ENCODE measurements around the gene IQGAP2. TPM values are rescaled to one million over a fixed set of nuclear protein-coding genes. Genes with fewer than 3 reads are reported as not detected.
A peak's percentile ranks its signal among the peaks of the same experiment; 100 is the strongest.

Gene IQGAP2, protein sequence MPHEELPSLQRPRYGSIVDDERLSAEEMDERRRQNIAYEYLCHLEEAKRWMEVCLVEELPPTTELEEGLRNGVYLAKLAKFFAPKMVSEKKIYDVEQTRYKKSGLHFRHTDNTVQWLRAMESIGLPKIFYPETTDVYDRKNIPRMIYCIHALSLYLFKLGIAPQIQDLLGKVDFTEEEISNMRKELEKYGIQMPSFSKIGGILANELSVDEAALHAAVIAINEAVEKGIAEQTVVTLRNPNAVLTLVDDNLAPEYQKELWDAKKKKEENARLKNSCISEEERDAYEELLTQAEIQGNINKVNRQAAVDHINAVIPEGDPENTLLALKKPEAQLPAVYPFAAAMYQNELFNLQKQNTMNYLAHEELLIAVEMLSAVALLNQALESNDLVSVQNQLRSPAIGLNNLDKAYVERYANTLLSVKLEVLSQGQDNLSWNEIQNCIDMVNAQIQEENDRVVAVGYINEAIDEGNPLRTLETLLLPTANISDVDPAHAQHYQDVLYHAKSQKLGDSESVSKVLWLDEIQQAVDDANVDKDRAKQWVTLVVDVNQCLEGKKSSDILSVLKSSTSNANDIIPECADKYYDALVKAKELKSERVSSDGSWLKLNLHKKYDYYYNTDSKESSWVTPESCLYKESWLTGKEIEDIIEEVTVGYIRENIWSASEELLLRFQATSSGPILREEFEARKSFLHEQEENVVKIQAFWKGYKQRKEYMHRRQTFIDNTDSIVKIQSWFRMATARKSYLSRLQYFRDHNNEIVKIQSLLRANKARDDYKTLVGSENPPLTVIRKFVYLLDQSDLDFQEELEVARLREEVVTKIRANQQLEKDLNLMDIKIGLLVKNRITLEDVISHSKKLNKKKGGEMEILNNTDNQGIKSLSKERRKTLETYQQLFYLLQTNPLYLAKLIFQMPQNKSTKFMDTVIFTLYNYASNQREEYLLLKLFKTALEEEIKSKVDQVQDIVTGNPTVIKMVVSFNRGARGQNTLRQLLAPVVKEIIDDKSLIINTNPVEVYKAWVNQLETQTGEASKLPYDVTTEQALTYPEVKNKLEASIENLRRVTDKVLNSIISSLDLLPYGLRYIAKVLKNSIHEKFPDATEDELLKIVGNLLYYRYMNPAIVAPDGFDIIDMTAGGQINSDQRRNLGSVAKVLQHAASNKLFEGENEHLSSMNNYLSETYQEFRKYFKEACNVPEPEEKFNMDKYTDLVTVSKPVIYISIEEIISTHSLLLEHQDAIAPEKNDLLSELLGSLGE (N-terminal part only)
- total RNA-seq: 10 to 100 TPM; 24.3 to 57.6 (median 28.9) TPM

GRCh38 chr5:76402886-76403765 lies at the start of gene IQGAP2:
TSS of gene IQGAP2 (plus strand) at chr5:76403285. CDS start at chr5:76403546, 261 bp downstream.
- DNase-seq (peak; percentile 73 to 96), ATAC-seq (ENCODE audit: low FRiP score in 2 of 2) (peak; percentile 83 to 92)
- no peaks in the 10 kb centered on the region for H3K36me3 ChIP-seq
- H3K4me1 ChIP-seq: peaks cover 0 to 43% (median 31%) of the 10 kb centered on the region in 4 donors
- peak; percentile 50 to 88 (median 83) for TF ChIP-seq CTCF (IDR thresholded peaks at IDR 0.05)
- peak; percentile 34 to 52 for TF ChIP-seq POLR2AphosphoS5 (IDR thresholded peaks at IDR 0.05)
- no peak for TF ChIP-seq EP300 (IDR thresholded peaks at IDR 0.05)
- peak in 1 of 4 donors; percentile 71 for TF ChIP-seq POLR2A (IDR thresholded peaks at IDR 0.05)
- H3K27ac ChIP-seq: peak within 1 kb of the TSS; percentile 69 to 92 (median 86)
- H3K9me3 ChIP-seq: no peaks in the 10 kb centered on the region
- H3K4me3 ChIP-seq: peak within 1 kb of the TSS; percentile 47 to 77 (median 72)
- no peaks in the 10 kb centered on the region for H3K27me3 ChIP-seq
- WGBS, 2 donors: 0% methylated on average over 29 to 82 of the region's 92 CpGs

DNA sequence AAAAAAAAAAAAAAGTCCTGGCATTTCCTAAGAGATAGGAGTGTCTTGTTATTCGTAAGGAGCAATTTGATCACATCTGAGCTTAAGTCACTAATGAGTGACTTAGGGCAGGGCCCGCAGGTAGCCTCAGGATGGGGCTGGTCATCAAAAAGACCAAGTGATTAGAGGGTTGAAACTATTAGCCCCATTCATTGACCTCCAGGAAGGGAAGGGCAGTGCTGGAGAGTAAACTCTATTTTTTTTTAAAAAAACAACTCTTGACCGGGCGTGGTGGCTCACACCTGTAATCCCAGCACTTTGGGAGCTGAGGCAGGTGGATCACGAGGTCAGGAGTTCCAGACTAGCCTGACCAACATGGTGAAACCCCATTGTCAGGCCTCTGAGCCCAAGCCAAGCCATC lies 46.2 kb upstream of the IQGAP2 start:
- H3K9me3 ChIP-seq: no peaks in the 10 kb centered on the region
- TF ChIP-seq POLR2A (IDR thresholded peaks at IDR 0.05) (no peak), EP300 (IDR thresholded peaks at IDR 0.05) (no peak), POLR2AphosphoS5 (IDR thresholded peaks at IDR 0.05) (no peak), CTCF (IDR thresholded peaks at IDR 0.05) (no peak)
- H3K4me1 ChIP-seq: no peaks in the 10 kb centered on the region
- H3K27ac ChIP-seq: no peak overlapping the region
- no peaks in the 10 kb centered on the region for H3K27me3 ChIP-seq
- WGBS, 2 donors: 95 to 96% methylated on average over 5 of the region's 5 CpGs
- no peak for DNase-seq
- ATAC-seq (ENCODE audit: low FRiP score in 2 of 2): no peak
- H3K36me3 ChIP-seq: no peaks in the 10 kb centered on the region
- no peak overlapping the region for H3K4me3 ChIP-seq

DNA sequence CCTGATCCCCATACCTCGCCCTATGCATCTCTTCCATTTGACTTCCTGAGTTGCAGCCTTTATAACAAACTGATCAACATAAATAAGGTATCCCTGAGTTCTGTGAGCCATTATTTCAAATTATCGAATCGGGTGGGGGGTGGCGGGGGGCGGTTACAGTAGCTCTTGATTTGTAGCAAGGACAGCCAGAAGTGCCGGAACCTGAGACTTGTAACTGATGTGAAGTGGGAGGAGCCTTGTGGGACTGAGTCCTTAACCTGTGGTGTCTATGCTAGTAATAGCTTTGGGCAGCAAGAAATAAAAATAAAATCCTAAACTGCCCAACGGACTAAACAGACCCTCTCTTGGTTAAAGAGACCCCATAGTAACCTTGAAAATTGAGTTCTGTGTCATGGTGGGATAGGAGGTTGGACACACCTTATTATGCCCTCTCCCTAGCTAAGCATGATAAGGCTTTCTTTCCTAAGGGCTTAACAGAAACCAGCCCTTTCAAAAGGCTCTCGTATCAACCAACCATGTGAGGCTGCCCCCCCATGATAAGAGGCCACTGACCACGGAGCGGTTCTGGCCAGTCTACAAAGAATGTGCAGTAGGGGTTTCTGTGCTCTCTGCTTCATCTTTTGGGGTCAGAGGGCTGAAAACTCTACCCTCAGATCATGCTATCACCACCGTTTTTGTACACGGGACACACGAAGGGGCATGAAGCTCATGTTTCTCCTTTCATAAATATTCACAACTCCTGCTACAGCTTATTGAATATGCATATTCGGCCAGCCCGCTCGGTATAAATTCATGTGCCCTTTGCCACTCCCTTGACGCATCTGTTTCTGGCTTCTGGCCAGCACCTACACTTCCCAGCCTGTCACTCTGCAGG lies 39.5 kb upstream of the IQGAP2 start:
- H3K4me3 ChIP-seq: no peak overlapping the region
- H3K36me3 ChIP-seq: no peaks in the 10 kb centered on the region
- H3K9me3 ChIP-seq: no peaks in the 10 kb centered on the region
- WGBS, 2 donors: 65 to 71% methylated on average over 17 of the region's 17 CpGs
- H3K27ac ChIP-seq: no peak overlapping the region
- H3K27me3 ChIP-seq: no peaks in the 10 kb centered on the region
- H3K4me1 ChIP-seq: no peaks in the 10 kb centered on the region
- ATAC-seq (ENCODE audit: low FRiP score in 2 of 2): no peak
- DNase-seq: peak in 1 of 2 donors; percentile 36
- TF ChIP-seq POLR2AphosphoS5 (IDR thresholded peaks at IDR 0.05) (no peak), EP300 (IDR thresholded peaks at IDR 0.05) (no peak), POLR2A (IDR thresholded peaks at IDR 0.05) (no peak)

GRCh38 chr5:76364226-76364589 lies 38.9 kb upstream of the IQGAP2 start:
- ATAC-seq (ENCODE audit: low FRiP score in 2 of 2) (no peak), DNase-seq (no peak)
- Histone ChIP-seq H3K4me3 (no peak overlapping the region), H3K9me3 (no peaks in the 10 kb centered on the region), H3K27me3 (no peaks in the 10 kb centered on the region), H3K27ac (no peak overlapping the region), H3K4me1 (no peaks in the 10 kb centered on the region), H3K36me3 (no peaks in the 10 kb centered on the region)
- 79% methylated on average over 2 of the region's 2 CpGs for WGBS, 2 donors
- no peak for TF ChIP-seq CTCF (IDR thresholded peaks at IDR 0.05)
- TF ChIP-seq POLR2A (IDR thresholded peaks at IDR 0.05): no peak
- no peak for TF ChIP-seq EP300 (IDR thresholded peaks at IDR 0.05)
- no peak for TF ChIP-seq POLR2AphosphoS5 (IDR thresholded peaks at IDR 0.05)
